ENCODE measurements around the gene ATP8B3. TPM values are rescaled to one million over a fixed set of nuclear protein-coding genes. Genes with fewer than 3 reads are reported as not detected.
A peak's percentile ranks its signal among the peaks of the same experiment; 100 is the strongest.

Gene ATP8B3
- total and polyA plus RNA-seq, 9 of the 15 experiments (the other 6 are each of a cell fraction or from before 2014, with no cell fraction given): 1.2 to 12.3 (median 3.8) TPM

DNA sequence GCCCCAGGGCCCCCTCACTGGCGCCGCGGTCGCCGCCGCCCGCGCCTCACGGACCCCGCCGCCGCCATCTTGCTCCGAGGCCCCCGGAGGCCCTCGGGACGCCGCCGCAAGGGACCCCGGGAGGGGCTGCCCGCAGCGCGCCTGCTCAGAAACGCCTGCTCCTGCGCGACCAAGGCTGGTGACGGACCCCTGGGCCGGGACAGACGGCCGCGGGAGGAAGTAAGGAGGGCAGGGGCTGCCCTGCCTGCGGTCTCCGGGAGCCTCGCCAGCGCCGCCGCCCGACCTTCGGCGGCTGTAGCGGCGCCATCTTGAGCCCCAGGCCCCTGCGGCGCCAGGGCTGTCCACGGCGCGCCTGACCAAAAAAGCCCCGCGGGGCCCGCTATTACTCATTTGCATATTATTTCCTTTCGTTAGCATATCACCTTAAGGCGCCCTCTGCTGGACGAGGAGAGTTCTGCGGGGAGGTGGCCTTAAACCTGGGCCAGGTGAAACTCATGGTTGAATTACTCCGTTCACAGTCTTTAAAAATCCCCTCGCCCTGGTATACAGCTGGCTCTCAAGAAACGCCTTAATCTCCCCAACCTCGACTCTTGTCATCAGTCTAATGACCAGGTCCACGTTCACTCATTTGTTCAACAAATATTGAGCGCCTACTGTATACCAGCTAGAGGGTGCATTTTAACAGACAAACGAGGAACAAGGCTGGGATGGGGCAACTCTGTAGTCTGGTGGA lies 36.5 kb upstream of the ATP8B3 start, which contains the start of gene REXO1 (continued):
- peak; percentile 47; the same call in 1 of the 2 replicates for TF ChIP-seq ZBTB7A (IDR thresholded peaks at IDR 0.05; ENCODE audit: borderline replicate concordance, control insufficient read depth, low read depth, low read length)
- no peak for TF ChIP-seq PTRF (tag; IDR thresholded peaks at IDR 0.05)
- no peak; the same call in 1 of the 2 replicates for TF ChIP-seq ZNF239 (CRISPR knock-in tag; IDR thresholded peaks at IDR 0.05)
- no peak for TF ChIP-seq MAFF (IDR thresholded peaks at IDR 0.05; ENCODE audit: low read length)
- no peak for TF ChIP-seq ZNF707 (CRISPR knock-in tag; conservative IDR thresholded peaks at IDR 0.05)
- TF ChIP-seq RB1 (IDR thresholded peaks at IDR 0.05; ENCODE audit: low read depth): peak; percentile 99
- TF ChIP-seq, protein P1, sequence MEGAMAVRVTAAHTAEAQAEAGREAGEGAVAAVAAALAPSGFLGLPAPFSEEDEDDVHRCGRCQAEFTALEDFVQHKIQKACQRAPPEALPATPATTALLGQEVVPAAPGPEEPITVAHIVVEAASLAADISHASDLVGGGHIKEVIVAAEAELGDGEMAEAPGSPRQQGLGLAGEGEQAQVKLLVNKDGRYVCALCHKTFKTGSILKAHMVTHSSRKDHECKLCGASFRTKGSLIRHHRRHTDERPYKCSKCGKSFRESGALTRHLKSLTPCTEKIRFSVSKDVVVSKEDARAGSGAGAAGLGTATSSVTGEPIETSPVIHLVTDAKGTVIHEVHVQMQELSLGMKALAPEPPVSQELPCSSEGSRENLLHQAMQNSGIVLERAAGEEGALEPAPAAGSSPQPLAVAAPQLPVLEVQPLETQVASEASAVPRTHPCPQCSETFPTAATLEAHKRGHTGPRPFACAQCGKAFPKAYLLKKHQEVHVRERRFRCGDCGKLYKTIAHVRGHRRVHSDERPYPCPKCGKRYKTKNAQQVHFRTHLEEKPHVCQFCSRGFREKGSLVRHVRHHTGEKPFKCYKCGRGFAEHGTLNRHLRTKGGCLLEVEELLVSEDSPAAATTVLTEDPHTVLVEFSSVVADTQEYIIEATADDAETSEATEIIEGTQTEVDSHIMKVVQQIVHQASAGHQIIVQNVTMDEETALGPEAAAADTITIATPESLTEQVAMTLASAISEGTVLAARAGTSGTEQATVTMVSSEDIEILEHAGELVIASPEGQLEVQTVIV (CRISPR knock-in tag; IDR thresholded peaks at IDR 0.05; ENCODE audit: borderline replicate concordance): no peak
- TF ChIP-seq CBFB (CRISPR knock-in tag; IDR thresholded peaks at IDR 0.05): no peak
- TF ChIP-seq ZNF75A (CRISPR knock-in tag; IDR thresholded peaks at IDR 0.05): no peak
- TF ChIP-seq, protein P2, sequence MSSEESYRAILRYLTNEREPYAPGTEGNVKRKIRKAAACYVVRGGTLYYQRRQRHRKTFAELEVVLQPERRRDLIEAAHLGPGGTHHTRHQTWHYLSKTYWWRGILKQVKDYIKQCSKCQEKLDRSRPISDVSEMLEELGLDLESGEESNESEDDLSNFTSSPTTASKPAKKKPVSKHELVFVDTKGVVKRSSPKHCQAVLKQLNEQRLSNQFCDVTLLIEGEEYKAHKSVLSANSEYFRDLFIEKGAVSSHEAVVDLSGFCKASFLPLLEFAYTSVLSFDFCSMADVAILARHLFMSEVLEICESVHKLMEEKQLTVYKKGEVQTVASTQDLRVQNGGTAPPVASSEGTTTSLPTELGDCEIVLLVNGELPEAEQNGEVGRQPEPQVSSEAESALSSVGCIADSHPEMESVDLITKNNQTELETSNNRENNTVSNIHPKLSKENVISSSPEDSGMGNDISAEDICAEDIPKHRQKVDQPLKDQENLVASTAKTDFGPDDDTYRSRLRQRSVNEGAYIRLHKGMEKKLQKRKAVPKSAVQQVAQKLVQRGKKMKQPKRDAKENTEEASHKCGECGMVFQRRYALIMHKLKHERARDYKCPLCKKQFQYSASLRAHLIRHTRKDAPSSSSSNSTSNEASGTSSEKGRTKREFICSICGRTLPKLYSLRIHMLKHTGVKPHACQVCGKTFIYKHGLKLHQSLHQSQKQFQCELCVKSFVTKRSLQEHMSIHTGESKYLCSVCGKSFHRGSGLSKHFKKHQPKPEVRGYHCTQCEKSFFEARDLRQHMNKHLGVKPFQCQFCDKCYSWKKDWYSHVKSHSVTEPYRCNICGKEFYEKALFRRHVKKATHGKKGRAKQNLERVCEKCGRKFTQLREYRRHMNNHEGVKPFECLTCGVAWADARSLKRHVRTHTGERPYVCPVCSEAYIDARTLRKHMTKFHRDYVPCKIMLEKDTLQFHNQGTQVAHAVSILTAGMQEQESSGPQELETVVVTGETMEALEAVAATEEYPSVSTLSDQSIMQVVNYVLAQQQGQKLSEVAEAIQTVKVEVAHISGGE (CRISPR knock-in tag; IDR thresholded peaks at IDR 0.05): peak in 1 of 3 experiments; percentile 64; a peak in 2 of 6 replicates
- TF ChIP-seq ZFP36 (IDR thresholded peaks at IDR 0.05; ENCODE audit: low read depth, low read length, partially characterized antibody): peak; percentile 83
- no peak for TF ChIP-seq RBM14 (IDR thresholded peaks at IDR 0.05; ENCODE audit: borderline replicate concordance, insufficient read depth, low read depth, low read length)
- peak; percentile 52 to 67; a peak in 3 of 4 replicates for TF ChIP-seq RAD21 (CRISPR knock-in tag; conservative IDR thresholded peaks at IDR 0.05 in 1 of 2, IDR thresholded peaks at IDR 0.05 in 1 of 2)
- TF ChIP-seq, protein P3, sequence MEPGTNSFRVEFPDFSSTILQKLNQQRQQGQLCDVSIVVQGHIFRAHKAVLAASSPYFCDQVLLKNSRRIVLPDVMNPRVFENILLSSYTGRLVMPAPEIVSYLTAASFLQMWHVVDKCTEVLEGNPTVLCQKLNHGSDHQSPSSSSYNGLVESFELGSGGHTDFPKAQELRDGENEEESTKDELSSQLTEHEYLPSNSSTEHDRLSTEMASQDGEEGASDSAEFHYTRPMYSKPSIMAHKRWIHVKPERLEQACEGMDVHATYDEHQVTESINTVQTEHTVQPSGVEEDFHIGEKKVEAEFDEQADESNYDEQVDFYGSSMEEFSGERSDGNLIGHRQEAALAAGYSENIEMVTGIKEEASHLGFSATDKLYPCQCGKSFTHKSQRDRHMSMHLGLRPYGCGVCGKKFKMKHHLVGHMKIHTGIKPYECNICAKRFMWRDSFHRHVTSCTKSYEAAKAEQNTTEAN (CRISPR knock-in tag; IDR thresholded peaks at IDR 0.05): no peak
- TF ChIP-seq PURB (CRISPR knock-in tag; IDR thresholded peaks at IDR 0.05; ENCODE audit: low read depth): no peak
- TF ChIP-seq TEAD4 (IDR thresholded peaks at IDR 0.05; ENCODE audit: low read length): no peak; the same call in 1 of the 2 replicates
- TF ChIP-seq TEAD4 (CRISPR knock-in tag; IDR thresholded peaks at IDR 0.05; ENCODE audit: borderline replicate concordance): no peak
- TF ChIP-seq MIER1 (IDR thresholded peaks at IDR 0.05; ENCODE audit: low read depth): no peak
- no peak for TF ChIP-seq MECOM (CRISPR knock-in tag; IDR thresholded peaks at IDR 0.05)
- no peak for TF ChIP-seq KDM1A (IDR thresholded peaks at IDR 0.05)
- TF ChIP-seq DIDO1 (tag; IDR thresholded peaks at IDR 0.05; ENCODE audit: low read depth): peak; percentile 45; the same call in 1 of the 2 replicates
